ENCODE data around the gene NOA1.

DNA sequence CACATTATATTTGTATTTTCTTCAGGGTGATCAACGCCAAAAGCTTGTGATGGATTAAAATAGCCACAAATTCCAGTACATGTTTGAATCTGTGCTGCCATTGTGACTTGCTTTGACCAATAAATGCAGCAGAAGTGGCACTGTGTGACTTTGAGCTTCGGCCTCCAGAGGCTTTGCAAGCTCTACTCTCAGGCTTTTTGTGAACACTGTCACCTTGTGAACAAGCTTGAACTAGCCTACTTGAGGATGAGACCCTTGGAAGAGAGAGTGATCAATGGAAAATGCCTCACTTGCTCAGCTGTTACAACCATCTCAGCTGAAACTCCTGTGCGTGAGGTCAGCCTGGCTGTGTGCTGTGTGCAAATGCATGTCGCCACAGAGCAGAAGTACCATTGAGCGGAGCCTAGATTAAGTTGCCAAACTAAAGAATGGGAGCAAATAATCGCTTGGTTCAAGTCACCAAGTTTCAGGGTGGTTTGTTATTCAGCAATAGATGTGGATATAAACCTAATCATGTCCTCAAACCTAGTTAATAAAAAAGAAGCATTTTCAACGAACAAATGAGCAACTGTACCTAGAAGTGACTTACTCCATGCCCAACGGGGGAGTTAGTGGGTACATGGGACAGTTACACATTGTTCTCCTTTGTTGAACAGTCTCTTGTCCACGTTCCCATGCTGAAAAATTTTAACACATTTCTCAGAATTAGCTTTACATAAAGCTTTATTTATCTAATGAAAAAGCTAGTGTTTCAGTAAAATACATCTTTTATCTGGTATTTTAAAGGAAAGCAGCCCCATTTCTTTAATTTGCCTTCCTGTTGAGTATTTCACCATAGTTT, 23.5 kb downstream of the NOA1 start:
- TF ChIP-seq CTCF (IDR thresholded peaks at IDR 0.05 in 2 of 3, conservative IDR thresholded peaks at IDR 0.05 in 1 of 3; ENCODE audit: control insufficient read depth in 2 of 3, extremely low read depth in 1 of 3, insufficient read depth in 1 of 3, low read depth in 3 of 3, low read length in 3 of 3) (no peak), CBFB (IDR thresholded peaks at IDR 0.05; ENCODE audit: low read depth) (no peak), CREB1 (IDR thresholded peaks at IDR 0.05; ENCODE audit: low read depth) (no peak), PKNOX1 (IDR thresholded peaks at IDR 0.05) (no peak), FOS (IDR thresholded peaks at IDR 0.05; ENCODE audit: borderline replicate concordance, extremely low read depth, insufficient read length) (no peak), ZNF217 (IDR thresholded peaks at IDR 0.05) (no peak), CEBPB (IDR thresholded peaks at IDR 0.05; ENCODE audit: borderline replicate concordance in 1 of 2, low read depth in 2 of 2, low read length in 2 of 2) (no peak), TAF1 (IDR thresholded peaks at IDR 0.05; ENCODE audit: borderline replicate concordance, low read depth, low read length) (no peak)
- TF ChIP-seq, protein P1, sequence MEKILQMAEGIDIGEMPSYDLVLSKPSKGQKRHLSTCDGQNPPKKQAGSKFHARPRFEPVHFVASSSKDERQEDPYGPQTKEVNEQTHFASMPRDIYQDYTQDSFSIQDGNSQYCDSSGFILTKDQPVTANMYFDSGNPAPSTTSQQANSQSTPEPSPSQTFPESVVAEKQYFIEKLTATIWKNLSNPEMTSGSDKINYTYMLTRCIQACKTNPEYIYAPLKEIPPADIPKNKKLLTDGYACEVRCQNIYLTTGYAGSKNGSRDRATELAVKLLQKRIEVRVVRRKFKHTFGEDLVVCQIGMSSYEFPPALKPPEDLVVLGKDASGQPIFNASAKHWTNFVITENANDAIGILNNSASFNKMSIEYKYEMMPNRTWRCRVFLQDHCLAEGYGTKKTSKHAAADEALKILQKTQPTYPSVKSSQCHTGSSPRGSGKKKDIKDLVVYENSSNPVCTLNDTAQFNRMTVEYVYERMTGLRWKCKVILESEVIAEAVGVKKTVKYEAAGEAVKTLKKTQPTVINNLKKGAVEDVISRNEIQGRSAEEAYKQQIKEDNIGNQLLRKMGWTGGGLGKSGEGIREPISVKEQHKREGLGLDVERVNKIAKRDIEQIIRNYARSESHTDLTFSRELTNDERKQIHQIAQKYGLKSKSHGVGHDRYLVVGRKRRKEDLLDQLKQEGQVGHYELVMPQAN (conservative IDR thresholded peaks at IDR 0.05) = no peak
